HG03342 (cell line): Measurements from ENCODE around the gene ACSS1.
"Not testable (repeated sequence)": the region's sequence is repeated elsewhere in the genome, so short reads cannot be mapped to it uniquely, and the experiment has no call there.

Source experiments
- ATAC-seq: cut with Tn5 transposase; IDR thresholded peaks from one replicate; pipeline ENCODE4 v1.9.1; 2021; ENCODE audit warnings: mild to moderate bottlenecking, moderate library complexity; ENCODE audit not compliant: unreplicated experiment

ACSS1 gene

DNA sequence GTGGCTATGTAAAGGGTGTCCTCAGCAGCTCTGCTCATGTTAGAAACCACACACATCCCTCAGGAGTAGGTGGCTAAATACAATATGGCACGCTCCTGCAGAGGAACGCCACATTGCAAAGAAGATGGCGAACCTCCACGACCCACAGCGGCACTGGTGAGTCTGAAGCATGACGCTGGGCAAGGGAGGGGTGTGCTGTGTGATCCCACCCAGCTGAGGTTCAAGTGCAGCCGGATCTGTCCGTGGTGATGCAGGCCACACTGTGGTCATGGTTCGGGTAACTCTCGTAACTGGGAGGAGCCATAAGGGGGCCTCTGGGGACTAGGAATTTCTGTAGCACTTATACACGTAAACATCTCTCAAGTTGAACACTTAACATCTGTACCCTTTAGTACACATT is 42.0 kb downstream of the ACSS1 start:
- no peak for ATAC-seq

DNA sequence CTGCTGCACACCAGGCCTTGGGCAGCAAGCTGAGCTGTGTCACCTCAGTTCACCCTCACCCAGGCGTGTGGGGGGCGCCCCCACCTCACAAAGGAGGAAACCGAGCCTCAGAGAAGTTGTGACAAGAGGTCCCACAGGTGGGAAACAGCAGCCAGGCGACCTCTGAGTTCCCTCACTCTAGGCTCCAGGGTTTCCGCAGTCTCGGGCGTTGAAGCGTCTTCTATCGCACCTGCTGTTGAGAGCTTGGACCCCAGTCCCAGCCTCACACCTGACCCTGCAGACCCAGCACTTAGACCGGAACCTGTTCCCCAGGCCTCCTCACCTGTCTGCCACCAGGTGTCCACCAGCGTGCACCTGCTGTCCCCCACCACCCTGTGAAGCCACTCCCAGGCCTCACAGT is 43.1 kb downstream of the ACSS1 start:
- no peak for ATAC-seq

DNA sequence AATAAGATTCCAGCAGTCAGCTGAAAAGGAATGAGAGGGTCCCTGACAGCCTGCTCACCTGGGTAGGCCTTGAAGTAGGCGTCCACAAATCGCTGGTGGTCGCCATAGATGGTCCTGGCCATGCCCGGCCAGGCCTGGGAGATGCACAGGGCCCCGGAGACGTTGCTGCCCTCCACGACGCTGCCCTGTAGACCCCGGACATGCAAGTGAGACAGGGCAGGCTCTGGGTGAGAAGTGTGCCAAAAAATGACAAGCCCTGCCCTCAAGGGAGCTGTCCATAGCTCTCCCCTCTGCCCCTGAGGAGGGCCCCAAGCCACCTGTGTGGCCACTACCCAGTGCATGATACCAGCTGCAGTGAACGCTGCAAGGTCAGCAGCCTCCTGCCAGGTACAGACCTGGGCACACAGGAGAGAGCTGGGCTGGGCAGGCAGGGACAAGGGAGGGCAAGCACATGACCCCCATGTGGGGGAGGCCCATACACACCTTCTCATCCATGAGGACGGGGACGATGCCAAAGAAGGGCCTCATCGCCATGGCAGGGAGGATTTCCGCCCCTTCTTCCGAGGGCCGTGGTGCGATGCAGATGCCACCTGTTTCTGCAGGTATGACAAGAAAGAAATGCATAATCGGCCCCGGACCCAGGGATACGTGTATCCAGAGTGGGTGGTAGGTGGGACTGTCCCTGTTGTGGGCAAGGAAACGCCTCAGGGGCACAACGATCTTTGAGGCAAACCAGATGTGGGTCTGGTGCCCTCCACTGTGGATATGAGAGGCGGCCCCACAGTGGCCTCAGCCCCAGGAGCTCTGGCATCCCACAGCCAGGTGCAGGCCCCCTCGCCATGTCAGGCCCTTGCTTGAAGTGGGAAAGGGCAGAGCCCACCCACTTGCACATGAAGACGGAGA is 44.2 kb downstream of the ACSS1 start:
- no peak for ATAC-seq

DNA sequence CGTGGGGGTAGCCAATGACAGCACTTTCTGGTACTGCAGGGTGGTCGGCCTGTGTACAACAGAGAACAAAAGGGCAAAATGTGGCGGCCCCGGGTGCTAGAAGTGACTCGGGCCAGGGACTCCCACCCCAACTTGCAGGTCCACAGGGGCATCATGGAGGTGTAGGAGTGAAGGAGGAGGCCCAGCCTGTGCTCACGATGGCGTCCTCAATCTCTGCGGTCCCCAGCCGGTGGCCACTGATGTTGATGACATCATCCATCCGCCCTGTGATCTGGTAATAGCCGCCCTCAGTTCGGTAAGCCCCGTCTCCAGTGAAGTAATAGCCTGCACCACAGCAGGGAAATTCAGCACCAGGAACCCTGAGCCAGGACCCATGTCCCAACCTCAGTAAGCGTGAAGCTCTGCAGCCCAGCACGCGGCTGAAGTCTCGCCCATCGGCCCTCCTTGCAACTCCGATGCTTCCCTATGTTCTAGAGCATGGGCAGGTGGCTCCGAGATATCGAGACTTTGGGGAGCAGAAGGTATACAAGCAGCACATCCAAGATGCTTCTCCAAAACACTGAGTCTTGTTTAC is 45.2 kb downstream of the ACSS1 start:
- ATAC-seq: no peak

DNA sequence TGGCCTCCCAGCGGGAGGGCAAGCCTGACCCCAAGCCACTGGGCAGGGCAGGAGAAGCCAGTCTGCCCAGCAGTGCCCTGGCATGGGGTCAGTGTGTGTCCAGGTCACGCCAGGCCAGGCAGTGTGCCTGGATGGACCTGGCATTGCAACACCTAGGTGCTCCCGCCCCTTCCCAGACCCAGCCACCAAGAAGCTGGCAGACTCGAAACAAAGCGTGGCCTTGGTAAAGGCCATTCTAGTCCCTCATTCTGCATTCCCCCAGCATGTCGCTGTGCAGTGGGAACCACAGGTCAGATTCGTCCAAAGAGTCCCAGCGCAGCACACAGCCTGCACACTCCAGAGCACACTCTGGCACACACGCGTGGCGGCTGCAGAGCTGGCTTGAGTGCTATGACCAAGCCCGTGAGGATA is 46.1 kb downstream of the ACSS1 start:
- no peak for ATAC-seq

DNA sequence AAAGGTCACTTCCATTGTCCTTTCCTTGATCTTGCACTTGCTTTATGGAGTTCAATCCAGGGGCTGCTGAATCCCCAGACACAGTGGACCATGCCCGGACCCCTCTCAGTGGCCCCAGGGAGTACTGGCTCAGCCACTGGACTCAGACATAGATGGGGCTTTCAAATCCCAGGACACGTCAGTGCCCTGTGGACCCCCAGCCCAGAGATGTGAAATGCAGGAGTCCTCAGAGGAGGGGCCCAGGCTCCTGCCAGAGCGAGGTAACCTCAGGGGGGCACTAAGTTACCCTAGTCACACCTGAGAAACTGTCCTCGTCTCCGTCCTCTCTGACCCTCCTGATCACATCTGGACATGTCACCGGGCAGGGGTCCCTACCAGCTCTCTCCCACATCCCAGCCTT is 46.7 kb downstream of the ACSS1 start:
- no peak for ATAC-seq

DNA sequence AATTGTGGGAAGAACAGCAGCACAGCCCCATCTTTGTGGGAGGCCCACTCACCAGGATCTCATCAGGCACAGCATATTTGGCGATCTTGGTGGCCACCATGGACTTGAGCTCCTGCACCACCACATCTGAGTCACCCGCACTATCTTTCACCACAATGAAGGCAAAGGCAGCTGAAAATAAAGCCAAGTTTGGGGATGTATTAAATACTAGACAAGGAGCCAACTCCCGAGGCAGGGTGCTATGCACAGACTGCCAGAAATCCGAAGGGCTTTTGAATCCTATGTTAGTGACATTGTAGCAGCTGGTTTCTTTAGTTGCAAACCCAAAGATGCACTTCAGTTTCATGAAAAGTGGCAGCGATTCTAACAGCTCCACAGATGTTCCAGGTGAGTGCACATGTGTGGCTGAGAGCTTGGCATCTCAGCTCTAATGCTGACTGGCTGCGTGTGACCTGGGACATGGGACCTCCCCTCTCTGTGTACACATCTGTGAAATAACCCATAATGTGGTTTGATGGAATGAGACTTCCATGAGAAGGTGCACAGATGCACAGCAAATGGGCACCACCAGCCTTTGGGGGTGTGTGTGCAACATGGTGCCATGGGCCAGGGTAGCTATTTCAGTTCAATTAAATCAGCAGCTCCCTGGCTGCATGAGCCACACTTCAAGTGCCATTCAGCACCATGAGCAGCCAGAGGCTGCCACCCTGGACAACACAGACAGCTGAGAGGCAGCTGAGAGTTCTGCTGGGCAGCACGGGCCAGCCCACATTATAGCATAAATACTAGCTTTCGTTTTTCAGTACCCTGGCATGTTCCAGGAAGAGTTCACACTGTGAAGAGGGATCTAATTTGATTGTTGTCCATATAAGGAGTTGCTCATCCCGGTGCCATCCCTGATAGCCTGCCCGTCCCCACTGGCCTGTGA is 48.5 kb downstream of the ACSS1 start:
- ATAC-seq: no peak

DNA sequence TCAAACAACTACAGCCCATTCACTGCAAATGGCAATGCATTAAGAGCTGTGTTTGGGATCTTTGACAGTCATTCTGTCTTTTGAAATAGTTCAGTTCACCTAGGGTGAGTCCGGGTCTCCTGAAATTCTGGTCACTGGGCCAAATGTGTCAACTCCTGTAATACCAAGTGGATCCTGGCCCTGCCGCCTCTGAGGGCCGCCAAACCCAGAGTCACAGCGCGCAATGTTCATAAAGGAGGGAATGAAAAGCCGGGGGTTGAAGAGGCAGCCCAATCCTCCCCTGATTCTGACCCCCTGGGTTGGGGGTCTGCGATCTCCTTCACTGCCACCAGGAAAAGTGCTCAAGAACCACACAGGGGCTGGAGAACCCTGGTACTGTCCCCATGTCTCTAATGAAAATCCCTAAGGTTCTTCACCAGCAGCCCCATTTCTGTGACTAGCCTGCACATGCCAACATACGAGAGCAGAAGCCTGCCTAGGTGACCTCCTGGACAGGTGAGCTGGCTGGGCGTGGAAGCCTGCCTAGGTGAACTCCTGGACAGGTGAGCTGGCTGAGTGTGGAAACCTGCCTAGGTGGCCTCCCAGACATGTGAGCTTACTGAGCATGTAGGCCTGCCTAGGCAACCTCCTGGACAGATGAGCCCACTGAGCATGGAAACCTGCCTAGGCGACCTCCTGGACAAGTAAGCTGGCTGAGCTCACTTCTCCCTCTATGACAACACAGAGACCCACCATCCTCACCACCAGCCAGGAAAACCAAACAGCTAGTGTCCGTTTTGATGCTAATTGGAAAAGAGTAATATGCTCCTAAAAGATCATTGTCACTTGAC is 49.3 kb downstream of the ACSS1 start:
- ATAC-seq: no peak

DNA sequence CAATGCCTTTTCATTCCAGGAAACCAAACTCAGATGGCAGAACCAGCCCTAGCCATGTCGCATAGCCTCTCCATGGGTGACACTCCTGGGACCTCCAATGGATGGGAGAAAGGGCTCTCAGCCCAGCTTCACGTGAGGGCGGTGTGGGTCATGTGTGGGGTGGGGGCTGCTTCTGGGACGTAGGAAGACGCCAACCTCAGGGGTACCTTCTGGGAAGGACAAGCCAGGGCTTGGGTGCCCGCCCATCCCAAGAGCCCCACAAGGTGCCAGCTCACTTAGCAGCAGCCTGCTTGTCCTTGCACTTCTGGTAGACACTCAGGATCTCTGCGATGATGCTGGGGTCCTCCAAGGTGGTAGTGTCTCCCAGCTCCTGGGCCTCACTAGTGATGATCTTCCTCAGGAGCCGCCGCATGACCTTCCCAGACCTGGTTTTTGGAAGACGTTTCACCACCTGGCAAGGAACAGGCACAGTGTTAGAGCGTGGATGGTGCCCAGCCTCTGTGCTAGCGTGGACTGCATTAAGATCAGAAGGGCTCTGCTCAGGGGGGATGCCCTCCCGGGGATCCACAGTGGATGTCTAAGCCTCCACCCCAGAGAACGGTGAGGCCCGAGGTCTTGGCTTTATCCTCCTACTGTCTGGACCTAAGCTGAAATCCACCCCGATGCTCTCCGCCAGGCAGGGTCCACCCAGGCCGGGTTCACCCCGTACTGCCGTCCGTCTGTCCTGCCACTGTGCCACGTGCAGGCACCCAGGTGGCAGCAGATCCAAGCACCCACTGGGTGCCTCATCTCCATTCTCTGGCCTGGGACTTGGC is 50.2 kb downstream of the ACSS1 start:
- no peak for ATAC-seq

DNA sequence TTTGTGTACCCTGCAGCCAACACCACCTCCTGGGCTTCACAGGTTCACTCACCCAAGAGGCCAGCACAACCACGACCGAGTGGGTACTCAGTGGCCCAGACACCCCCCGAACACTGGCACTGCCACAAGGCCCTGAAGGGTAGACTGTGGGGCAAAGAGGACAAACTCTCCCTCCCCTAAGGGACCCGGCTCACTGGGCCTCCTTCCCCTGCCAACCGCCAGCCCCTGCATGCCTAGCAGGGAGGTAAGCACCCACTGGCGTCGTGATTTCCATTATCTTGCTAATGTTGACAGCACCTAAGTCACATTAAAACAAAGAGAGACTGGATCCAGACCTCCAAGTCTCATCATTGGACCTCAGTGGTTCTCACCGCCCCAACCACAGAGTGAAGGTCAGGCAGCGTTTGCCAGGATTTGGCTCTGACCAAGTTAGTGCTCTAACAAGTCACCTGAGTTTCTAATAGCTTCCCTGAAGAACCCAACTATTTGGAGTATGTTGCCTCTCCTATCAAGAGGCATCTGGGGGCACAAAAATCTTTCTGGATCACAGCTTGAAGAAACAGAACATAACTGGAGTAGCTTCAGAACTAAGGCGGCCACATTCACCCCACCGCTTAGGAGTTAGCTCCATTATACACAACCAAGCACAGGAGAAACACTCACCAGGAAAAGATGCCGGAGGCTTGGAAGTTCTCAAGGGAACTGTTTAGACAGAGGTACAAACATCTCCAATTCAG is 51.3 kb downstream of the ACSS1 start:
- no peak for ATAC-seq

DNA sequence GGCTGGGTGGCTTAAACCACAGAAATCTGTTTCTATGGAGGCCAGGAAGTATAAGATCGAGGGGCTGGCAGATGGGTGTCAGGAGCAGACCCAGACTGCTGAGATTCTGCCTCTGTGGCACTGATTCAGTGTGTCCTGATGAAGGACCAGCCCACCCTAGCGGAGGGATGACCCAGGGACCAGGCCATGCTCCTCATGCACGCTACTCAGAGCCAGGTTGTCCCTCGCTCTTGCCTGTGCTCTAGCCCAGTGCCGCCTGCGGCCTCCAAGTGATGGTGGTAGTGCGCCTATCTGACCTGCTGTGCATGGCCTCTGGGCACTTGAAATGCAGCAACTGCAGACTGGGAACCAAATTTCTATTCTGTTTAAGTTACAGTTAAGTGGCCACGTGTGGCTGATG is 52.3 kb downstream of the ACSS1 start:
- ATAC-seq: no peak

DNA sequence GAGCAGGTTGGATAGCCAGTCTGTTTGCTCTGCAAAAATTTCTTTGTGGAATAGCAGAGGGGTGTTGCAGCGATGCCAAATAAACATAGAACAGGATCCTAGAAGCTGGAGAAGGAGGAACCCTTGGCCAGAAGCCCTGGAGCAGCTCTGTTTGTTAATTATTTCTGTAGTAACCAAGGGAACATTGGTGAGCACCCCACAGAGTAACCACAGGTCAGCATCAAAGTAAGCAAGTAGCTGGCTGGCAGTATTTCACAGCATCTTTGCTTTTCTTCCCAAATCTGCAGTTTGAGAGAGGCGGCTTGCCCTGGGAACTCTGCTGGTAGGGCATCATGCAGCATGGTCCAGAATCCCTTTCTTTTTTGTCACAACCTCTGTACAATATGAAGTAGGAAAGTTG is 52.7 kb downstream of the ACSS1 start:
- no peak for ATAC-seq

DNA sequence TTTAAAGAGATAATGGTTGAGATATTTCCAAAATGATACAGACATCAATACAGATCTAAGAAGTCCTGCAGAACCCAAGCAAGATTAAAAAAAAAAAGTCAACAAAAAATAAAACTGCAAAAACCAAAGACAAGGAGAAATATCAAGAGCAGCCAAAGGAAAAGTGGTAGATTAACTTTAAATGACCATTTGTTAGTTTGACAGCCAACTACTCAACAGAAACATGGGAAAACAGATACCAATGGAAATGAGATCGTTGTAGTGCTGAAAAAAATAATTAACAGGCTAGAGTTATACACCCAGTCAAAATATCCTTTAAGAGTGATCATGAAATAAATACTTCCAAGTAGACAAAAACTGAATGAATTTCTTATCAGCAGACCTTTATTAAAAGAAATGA is 54.9 kb downstream of the ACSS1 start:
- no peak for ATAC-seq

DNA sequence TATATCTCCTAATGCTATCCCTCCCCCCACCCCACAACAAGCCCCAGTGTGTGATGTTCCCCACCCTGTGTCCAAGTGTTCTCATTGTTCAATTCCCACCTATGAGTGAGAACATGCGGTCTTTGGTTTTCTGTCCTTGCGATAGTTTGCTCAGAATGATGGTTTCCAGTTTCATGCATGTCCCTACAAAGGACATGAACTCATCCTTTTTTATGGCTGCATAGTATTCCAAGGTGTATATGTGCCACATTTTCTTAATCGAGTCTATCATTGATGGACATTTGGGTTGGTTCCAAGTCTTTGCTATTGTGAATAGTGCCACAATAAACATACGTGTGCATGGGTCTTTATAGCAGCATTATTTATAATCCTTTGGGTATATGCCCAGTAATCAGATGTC is 56.6 kb downstream of the ACSS1 start:
- not testable (repeated sequence) for ATAC-seq

DNA sequence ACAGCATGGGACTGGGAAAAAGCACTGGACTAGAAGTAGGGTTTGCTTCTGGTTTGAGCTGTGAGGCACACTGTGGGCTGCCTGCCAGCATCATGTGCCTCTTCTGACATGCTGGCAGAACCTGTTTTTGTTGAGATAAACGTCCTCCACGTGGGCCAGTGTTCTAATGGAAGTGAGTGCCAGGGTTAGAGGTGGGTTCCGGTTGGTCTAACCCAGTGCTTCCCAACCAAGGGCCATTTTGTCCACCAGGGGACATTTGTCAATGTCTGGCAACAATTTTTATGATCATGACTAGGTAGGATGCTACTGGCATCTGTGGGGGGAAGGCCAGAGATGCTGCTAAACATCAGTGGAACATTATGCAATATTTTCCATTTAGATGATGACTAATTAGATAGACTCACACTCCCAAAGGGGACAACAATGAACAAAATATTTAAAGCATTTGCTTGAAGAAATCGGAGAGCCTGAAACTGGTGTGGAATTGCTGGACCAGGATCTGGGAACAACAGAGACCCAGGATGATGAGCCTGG is 57.6 kb downstream of the ACSS1 start:
- no peak for ATAC-seq

DNA sequence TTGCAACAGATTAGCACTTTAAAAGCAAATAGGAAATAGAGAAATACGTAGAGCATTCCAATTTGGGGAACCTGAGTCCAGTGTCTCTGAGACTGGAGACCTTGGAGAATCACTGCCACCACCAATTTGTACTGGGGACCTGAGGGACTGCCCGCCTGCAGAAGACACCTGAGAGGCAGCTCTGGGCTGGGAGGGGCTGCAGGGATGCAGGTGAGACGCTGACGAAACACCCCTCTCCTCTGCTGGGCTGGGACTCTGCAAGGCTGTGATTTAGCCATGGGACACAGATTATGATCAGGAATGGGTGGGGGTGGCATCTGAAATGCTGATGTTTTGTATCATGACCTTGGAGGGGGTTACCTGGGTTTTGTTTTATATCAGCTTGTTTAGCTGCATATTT is 58.4 kb downstream of the ACSS1 start:
- no peak for ATAC-seq

DNA sequence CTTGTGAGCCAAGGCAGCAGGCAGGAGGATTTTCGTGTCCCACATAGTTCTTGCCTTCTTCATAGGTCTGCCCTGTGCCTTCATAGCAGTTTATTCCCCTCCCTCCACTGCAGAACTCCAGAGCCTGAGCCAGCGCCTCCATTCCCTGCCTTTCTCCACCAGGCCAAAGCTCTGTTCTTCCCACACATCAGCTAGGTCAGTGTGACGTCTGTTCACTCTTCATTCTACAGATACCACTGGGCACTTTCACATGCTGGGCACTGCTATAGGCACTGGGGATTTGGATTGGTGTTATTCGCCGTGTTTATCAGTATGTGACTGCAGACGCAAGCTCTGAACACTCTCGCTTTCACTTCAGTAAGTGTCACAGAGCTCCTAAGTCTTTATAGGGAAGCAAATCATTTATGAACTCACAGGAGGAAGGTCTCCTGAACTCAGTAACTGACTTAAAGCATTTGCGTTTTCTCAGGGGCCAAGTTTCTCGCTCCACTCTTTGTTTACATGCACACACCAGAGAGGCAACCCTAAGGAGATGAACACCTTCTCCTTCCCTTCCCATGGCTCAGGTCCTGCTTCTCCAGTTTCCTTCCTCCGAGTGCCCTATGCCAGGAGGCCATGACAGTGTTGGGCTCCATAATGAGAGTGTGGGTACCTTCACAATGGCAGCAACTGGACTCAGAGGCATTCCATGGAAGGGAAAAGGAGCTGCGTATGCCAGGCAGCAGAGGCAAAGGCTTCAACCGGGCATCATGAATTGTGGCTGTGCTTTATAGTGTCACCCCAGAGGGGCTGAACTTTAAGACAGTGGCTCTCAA is 59.1 kb downstream of the ACSS1 start:
- ATAC-seq: no peak

DNA sequence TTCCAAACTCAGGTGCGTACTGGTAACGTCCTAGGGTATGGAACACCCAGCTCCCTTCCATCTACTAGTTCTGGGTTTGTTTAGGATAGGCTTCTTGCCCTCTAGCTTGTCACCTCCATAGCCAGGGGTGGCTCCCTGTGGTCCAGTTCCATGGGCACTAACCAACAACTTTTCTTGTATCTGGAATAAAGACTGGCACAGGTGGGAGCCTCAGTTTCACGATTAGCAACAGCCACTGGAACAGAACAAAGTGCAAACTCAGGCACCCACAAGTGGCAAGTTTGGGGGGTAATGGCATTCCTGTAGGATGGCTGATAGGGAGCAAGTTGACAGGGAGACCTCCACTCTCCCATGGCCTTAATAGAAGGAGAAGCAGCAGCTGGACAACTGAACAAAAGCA is 59.8 kb downstream of the ACSS1 start:
- ATAC-seq: no peak
